Fibroblast of the aortic adventitia (primary cell): ENCODE data around the gene NCBP2. TPM values are rescaled to one million over a fixed set of nuclear protein-coding genes. Genes with fewer than 3 reads are reported as not detected.

Experiments used
- DNase-seq: peaks from one replicate; pipeline ENCODE4 v3.0.0-alpha.2; 2010; ENCODE audit warnings: low read depth
- H3K4me3 ChIP-seq: 2 replicates; pipeline ENCODE4 v1.5.1; 2011; ENCODE audit warnings: low read depth, mild to moderate bottlenecking, control low read depth, low read length, moderate library complexity
- total RNA-seq: library from RNA; depleted of rRNA; stranded (reverse); fragments of >200 nt; gene quantifications from 2 replicates; pipeline ENCODE4 v1.2.3, GENCODE V29; 2012; ENCODE audit warnings: low replicate concordance
- TF ChIP-seq, protein P1 (sequence below): IDR thresholded peaks from 2 replicates; pipeline ENCODE4 v1.5.1; 2011; ENCODE audit warnings: mild to moderate bottlenecking, low read length, control low read depth, inconsistent platforms; ENCODE audit not compliant: insufficient read depth

NCBP2 gene
- 48.8 and 49.5 TPM in 2 replicates for total RNA-seq

DNA sequence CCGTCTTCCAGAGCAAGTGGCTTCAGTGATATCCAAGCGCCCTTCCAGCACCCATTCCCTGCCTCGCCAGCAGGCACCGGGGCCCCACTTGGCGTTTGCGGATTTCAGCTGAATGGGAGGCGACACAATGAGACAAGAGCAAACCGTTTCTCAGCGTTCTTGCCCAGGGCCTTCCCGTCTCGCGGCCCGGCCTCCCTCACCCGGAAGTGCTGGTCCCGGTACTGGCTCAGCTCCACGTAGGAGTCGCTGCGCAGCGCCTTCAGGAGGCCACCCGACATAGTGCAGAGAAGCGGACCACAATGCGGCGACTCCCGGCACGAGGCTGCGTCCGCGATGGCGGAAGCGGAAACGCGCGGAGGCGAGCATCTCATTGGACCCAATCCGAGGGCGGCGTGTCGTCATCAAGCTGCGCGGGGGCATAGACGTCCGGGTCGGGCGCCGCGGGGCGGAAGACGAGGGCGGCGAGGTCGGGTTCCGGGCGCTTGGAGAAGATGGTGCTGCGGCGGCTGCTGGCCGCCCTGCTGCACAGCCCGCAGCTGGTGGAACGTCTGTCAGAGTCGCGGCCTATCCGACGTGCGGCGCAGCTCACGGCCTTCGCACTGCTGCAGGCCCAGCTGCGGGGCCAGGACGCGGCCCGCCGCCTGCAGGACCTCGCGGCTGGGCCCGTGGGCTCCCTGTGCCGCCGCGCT, at the start of gene NCBP2:
Gene NCBP2 (minus strand): TSS at position 303 of the 689 bp plus-strand sequence. CDS start 25 bp downstream, at position 278.
- DNase-seq = peak; percentile 98
- TF ChIP-seq, protein P1, sequence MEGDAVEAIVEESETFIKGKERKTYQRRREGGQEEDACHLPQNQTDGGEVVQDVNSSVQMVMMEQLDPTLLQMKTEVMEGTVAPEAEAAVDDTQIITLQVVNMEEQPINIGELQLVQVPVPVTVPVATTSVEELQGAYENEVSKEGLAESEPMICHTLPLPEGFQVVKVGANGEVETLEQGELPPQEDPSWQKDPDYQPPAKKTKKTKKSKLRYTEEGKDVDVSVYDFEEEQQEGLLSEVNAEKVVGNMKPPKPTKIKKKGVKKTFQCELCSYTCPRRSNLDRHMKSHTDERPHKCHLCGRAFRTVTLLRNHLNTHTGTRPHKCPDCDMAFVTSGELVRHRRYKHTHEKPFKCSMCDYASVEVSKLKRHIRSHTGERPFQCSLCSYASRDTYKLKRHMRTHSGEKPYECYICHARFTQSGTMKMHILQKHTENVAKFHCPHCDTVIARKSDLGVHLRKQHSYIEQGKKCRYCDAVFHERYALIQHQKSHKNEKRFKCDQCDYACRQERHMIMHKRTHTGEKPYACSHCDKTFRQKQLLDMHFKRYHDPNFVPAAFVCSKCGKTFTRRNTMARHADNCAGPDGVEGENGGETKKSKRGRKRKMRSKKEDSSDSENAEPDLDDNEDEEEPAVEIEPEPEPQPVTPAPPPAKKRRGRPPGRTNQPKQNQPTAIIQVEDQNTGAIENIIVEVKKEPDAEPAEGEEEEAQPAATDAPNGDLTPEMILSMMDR = peak; percentile 76
- H3K4me3 ChIP-seq = peak within 1 kb of the TSS; percentile 97

DNA sequence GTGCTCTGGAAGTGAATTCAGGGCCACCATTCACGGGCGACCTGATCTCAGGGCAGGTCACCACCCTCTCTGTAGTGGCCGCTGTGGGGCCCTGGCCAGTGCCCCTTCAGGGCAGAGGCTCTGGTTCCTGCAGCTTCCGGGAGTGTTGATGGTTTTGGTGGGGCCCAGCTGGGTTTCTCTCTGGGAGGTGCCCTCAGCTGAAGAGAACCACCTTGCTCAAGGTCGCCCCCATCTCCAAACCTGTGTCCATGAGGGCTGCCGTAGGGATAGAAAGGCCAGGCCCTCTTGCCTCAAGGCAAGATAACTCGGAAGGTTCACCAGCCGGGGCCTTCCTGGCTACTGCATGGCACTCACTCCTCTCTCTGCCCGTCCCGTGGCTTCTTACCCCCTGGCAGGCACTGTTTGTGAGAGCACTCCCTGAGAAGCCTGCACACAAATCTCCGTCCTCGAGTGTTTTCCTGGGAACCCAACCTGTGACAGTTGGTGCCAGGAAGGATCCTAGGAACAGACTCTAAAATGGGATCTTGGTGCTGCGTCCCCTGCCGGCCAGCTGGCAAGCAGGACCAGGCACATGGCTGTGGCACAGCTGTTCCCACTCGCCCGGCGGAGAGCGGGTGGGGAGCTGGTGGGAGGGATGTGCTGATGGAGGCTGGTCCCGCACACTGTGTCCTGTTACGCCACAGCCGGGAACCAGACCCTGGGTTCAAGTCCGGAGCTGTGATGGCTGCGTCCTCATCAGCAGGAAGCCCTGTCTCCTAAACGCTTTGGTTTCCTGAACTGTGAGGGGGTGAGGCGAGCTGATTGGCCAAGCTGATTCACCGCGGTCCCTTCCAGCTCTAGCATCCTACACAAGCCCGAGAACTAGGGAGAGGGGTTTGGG, 49.5 kb upstream of the NCBP2 start:
- TF ChIP-seq, protein P1 = no peak
- no peak for DNase-seq

DNA sequence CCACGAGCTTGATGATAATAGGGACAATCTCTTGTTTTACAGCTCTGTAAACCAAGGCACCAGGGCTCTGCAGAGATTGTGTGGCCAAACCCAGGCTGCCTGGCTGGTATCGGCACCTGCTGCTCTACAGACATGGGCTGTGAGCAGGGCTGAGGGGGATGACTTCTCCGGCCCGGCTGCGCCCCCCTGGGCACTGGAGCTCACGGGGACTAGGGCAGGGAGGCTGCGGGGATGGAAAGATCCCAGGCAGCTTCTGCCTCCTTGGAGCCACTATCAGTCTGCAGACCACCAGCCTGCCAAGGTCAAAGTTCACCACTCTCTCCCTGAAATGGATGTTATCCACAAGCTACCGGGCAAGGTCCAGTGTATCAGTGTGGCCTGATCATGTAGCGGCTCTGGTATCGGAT, 48.3 kb upstream of the NCBP2 start:
- TF ChIP-seq, protein P1 = no peak
- no peak for DNase-seq
- H3K4me3 ChIP-seq = no peak overlapping the region

More for the DNA sequence above, 49.5 kb upstream of the NCBP2 start:
- H3K4me3 ChIP-seq = no peak overlapping the region

DNA sequence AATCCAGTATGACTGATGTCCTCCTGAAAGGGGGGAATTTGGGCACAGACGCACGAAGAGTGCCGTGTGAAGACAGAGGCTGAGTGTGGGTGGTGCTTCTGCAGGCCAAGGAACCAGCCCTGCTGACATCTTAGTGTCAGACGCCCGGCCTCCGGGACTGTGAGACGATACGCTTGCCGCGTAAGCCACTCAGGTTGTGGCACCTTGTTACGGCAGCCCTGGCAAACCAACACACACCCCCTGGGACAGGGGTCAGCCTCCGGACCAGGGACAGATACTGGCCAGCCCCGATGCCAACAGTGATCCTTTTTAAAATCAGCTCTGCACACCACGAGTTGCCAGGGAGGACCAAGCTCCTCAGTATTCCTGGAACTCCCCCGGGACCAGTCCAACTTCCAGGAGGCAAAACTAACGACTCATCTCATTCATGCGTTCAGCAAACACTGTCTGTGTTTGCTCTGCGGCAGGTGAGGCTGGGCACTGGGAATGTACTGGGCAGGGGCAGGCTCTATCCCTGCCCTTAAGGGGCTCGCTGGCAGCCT, 47.5 kb upstream of the NCBP2 start:
- DNase-seq = no peak
- no peak overlapping the region for H3K4me3 ChIP-seq
- TF ChIP-seq, protein P1 = no peak

DNA sequence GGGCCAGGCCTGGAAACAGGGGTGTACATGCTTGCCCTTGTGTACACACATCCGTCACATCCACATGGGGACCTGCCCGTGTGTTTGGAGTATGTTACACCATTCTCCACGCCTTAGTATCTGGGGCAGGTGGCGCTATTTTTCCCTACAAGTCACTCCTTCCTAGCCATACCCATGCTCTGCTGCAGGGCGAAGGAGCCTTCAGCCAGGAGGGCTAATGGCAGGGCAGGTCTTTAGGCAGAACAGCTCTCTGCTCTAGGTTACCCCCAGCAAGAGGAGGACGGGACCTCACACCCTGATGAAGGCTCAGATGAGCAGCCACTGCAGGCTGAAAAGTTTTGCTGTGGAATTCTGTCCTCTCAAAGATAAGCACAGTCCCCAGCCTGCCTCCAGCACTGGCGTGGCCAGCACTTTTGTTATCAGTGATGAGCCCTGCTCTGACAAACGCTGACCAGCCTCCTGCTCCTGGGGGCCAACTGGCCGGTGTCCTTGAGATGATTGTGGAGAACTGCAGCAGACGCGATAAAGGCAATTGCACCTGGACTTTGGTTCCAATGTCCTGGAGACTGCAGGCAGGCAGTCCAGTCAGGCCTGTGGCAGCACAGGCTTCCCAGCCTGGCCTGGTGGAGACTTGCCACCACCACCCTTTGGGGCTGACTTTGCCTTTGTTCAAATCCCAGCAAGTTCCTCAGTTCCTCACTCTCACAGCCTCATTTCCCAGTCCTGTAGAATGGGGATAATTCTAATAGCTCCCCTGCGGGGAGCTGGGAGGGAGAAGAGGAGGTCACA, 46.1 kb upstream of the NCBP2 start:
- H3K4me3 ChIP-seq = no peak overlapping the region
- DNase-seq = no peak
- TF ChIP-seq, protein P1 = no peak

DNA sequence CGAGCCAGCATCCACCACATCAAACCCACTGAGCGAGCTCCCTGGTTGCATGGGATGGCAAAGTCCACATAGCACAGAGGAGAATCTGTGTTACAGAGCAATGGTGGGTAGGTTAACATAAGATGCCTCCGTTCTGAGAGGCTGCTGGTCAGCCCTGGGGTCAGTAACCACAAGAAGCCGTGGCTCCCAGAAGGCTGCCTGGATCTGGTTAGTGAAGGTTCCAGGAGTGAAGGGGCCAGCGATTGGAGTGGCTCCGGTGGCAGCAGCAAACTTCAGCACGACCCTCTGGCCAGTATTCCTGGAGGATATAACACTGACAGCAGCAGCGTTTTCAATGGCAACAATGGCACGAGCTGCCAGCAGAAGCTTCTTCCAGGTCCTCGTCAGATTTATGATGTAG, 44.7 kb upstream of the NCBP2 start:
- DNase-seq = no peak
- no peak overlapping the region for H3K4me3 ChIP-seq
- TF ChIP-seq, protein P1 = no peak
